MM.1S (cell line): ENCODE results near the gene GLIPR2.

ENCODE experiments used
- DNase-seq: peaks from one replicate; pipeline ENCODE4 v3.0.0-alpha.2; 2015
- H2AFZ ChIP-seq: fragments of 300-600 bp; sonication (generic); 2 replicates; pipeline ENCODE4 v1.6.0; 2016; ENCODE audit warnings: antibody characterized with exemption, low read length
- H3F3A ChIP-seq: fragments of 300-600 bp; sonication (generic); 2 replicates; pipeline ENCODE4 v1.6.1; 2016; ENCODE audit warnings: mild to moderate bottlenecking, antibody characterized with exemption, low read length, moderate library complexity, mixed read lengths; ENCODE audit not compliant: insufficient read depth
- H3K27ac ChIP-seq: fragments of 300-600 bp; sonication (generic); 2 replicates; pipeline ENCODE4 v1.5.1; 2016; ENCODE audit warnings: mild to moderate bottlenecking, low read length
- H3K27me3 ChIP-seq: fragments of 300-600 bp; sonication (generic); replicated peaks from 2 replicates; pipeline ENCODE4 v1.6.0; 2016; ENCODE audit warnings: low read length; ENCODE audit not compliant: insufficient read depth
- H3K36me3 ChIP-seq: fragments of 300-600 bp; sonication (generic); replicated peaks from 2 replicates; pipeline ENCODE4 v1.6.1; 2016; ENCODE audit warnings: mild to moderate bottlenecking, low read length, mixed read lengths; ENCODE audit not compliant: insufficient read depth
- H3K4me1 ChIP-seq: fragments of 300-600 bp; sonication (generic); 2 replicates; pipeline ENCODE4 v1.6.1; 2016; ENCODE audit warnings: low read length, mixed read lengths
- H3K4me2 ChIP-seq: fragments of 300-600 bp; sonication (generic); 2 replicates; pipeline ENCODE4 v1.6.0; 2016; ENCODE audit warnings: low read depth, low read length
- H3K4me3 ChIP-seq: fragments of 300-600 bp; sonication (generic); 2 replicates; pipeline ENCODE4 v1.5.1; 2016; ENCODE audit warnings: low read length, mixed read lengths
- H3K79me2 ChIP-seq: fragments of 300-600 bp; sonication (generic); 2 replicates; pipeline ENCODE4 v1.6.1; 2016; ENCODE audit warnings: mixed run types, low read length, mixed read lengths
- H3K9ac ChIP-seq: fragments of 300-600 bp; sonication (generic); 2 replicates; pipeline ENCODE4 v1.6.1; 2016; ENCODE audit warnings: low read length, mixed read lengths
- H3K9me2 ChIP-seq: fragments of 300-600 bp; sonication (generic); replicated peaks from 2 replicates; pipeline ENCODE4 v1.6.1; 2016; ENCODE audit warnings: mild to moderate bottlenecking, low read length, mixed read lengths; ENCODE audit not compliant: insufficient read depth
- H3K9me3 ChIP-seq: fragments of 300-600 bp; sonication (generic); replicated peaks from 2 replicates; pipeline ENCODE4 v1.6.1; 2016; ENCODE audit warnings: mild to moderate bottlenecking, low read length, mixed read lengths; ENCODE audit not compliant: insufficient read depth
- H4K20me1 ChIP-seq: fragments of 300-600 bp; sonication (generic); 2 replicates; pipeline ENCODE4 v1.6.1; 2016; ENCODE audit warnings: mild to moderate bottlenecking, low read length, moderate library complexity, mixed read lengths; ENCODE audit not compliant: insufficient read depth
- EZH2 ChIP-seq: fragments of 300-600 bp; sonication (generic); optimal IDR thresholded peaks from 2 replicates; pipeline ENCODE3; 2017; ENCODE audit warnings: low read depth, mild to moderate bottlenecking, antibody characterized with exemption, low read length, mixed read lengths
- EZH2phosphoT487 ChIP-seq: fragments of 300-600 bp; sonication (generic); IDR thresholded peaks from 2 replicates; pipeline ENCODE4 v1.6.1; 2018; ENCODE audit warnings: antibody characterized with exemption, low read length
- TF ChIP-seq, protein P1 (sequence below): fragments of 300-600 bp; sonication (generic); IDR thresholded peaks from 2 replicates; pipeline ENCODE4 v1.5.1; 2016; ENCODE audit warnings: antibody characterized with exemption, low read length, mixed read lengths

The GLIPR2 gene

DNA sequence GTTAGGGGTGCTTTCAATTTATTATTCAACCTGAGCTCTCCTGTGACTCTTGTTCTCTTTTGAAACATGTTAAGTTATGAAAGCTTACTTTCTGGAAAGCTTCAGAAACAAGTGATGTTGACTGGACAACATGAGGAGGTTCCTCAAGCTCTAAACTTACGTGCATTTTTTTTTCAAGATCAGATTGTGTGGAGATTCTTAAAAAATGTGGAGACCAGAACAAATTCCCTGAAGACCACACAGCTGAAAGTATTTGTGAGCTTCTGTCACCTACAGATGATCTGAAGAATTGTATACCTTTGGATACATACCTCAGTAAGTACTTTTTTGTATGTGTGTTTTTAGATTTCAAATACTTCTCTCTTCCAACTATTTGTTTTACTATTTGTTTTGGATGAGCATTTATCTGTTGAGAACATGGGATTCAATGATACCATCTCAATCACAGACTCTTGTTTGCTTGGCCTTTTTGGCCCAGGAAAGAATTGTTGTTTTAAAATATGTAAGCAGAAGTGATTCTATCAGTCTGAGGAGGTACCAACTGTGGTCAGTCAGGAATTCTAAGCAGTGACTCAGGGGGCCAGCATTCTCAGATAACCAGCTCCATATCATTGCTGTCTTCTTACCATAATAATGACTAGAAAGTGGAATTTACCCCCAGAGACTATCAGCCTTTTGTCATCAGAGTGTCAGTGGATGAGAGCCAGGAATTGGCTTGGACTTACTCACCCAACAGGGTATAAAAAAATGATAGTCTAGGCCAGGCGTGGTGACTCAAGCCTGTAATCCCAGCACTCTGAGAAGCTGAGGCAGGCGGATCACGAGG, 34.4 kb upstream of the GLIPR2 start:
- H3K9ac ChIP-seq, result no peak overlapping the region
- no peak overlapping the region for H2AFZ ChIP-seq
- H3K79me2 ChIP-seq, result no peaks in the 10 kb centered on the region
- H4K20me1 ChIP-seq, result no peaks in the 10 kb centered on the region
- H3K27me3 ChIP-seq, result no peaks in the 10 kb centered on the region
- 0 out of 2 replicates have a peak, but pooled peaks cover 3% of the 10 kb centered on the region for H3K4me1 ChIP-seq
- H3K9me3 ChIP-seq, result no peaks in the 10 kb centered on the region
- no peaks in the 10 kb centered on the region for H3K9me2 ChIP-seq
- TF ChIP-seq EZH2phosphoT487 (no peak), EZH2 (no peak)
- TF ChIP-seq, protein P1, sequence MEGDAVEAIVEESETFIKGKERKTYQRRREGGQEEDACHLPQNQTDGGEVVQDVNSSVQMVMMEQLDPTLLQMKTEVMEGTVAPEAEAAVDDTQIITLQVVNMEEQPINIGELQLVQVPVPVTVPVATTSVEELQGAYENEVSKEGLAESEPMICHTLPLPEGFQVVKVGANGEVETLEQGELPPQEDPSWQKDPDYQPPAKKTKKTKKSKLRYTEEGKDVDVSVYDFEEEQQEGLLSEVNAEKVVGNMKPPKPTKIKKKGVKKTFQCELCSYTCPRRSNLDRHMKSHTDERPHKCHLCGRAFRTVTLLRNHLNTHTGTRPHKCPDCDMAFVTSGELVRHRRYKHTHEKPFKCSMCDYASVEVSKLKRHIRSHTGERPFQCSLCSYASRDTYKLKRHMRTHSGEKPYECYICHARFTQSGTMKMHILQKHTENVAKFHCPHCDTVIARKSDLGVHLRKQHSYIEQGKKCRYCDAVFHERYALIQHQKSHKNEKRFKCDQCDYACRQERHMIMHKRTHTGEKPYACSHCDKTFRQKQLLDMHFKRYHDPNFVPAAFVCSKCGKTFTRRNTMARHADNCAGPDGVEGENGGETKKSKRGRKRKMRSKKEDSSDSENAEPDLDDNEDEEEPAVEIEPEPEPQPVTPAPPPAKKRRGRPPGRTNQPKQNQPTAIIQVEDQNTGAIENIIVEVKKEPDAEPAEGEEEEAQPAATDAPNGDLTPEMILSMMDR, result no peak
- H3K36me3 ChIP-seq, result no peaks in the 10 kb centered on the region
- H3K4me2 ChIP-seq, result no peak overlapping the region
- no peak for DNase-seq
- no peaks in the 10 kb centered on the region for H3F3A ChIP-seq
- no peak overlapping the region for H3K27ac ChIP-seq
- no peak overlapping the region for H3K4me3 ChIP-seq

DNA sequence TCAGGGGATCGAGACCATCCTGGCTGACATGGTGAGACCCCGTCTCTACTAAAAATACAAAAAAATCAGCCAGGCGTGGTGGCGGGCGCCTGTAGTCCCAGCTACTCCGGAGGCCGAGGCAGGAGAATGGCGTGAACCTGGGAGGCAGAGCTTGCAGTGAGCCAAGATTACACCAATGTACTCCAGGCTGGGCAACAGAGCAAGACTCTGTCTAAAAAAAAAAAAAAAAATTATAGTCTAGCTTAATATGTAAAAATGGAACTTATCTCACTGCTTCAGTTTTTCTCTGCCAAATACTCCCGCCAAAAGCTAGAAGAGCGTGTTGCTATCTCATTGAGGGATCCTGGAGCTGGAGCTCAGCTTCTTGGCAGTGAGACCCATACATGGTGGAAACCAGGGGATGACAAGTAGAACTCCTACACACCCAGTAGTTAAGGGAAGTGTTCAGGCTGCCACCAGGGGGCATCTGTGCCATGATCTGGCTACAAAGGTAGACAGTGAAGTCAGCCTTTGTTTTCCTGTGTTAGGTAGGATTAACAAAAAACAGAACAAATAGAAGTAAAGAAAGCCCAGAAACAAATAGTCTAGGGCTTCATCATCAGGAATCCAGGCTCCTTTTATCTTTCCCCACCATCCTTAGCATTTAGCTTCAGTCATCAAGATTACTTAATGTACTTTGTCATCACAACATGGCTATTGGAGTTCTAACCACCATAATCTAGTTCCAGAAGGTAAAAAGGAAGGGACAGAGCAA, 33.6 kb upstream of the GLIPR2 start:
- DNase-seq, result peak; percentile 88
- Histone ChIP-seq H3K36me3 (no peaks in the 10 kb centered on the region), H2AFZ (0 out of 2 replicates have a peak overlapping the region, but pooled peaks have one; percentile 35), H3K4me3 (no peak overlapping the region), H3K4me2 (no peak overlapping the region), H3K9me2 (no peaks in the 10 kb centered on the region), H3K27ac (no peak overlapping the region), H3K9ac (no peak overlapping the region), H3K27me3 (no peaks in the 10 kb centered on the region), H3F3A (no peaks in the 10 kb centered on the region), H3K9me3 (no peaks in the 10 kb centered on the region), H3K4me1 (0 out of 2 replicates have a peak, but pooled peaks cover 3% of the 10 kb centered on the region), H4K20me1 (no peaks in the 10 kb centered on the region), H3K79me2 (no peaks in the 10 kb centered on the region)
- TF ChIP-seq, protein P1, result peak; percentile 93
- no peak for TF ChIP-seq EZH2phosphoT487

DNA sequence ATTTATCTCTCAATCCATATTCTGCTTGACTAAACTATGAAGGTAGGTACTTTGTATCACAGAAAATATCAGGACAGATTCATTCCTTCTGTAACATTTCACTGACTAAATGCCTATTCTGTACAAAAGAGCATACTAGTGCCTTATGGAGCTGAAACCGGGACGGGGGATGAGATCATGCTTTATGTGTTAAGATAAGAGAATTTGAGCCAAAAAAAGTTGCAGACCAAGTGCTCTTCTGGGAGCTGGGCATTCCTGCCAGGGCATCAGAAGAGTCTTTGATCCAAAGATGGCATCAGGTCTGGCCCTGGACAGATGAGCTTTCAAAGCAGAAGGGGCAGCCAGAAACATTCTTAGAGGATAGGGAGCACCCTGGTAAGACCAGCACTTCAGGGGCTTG, 27.5 kb upstream of the GLIPR2 start:
- Histone ChIP-seq H3K4me1 (no peaks in the 10 kb centered on the region), H2AFZ (no peak overlapping the region), H3K27me3 (no peaks in the 10 kb centered on the region), H3K27ac (no peak overlapping the region), H4K20me1 (no peaks in the 10 kb centered on the region), H3K9me2 (no peaks in the 10 kb centered on the region), H3K9me3 (no peaks in the 10 kb centered on the region), H3K9ac (no peak overlapping the region), H3K36me3 (no peaks in the 10 kb centered on the region), H3K4me3 (no peak overlapping the region), H3F3A (no peaks in the 10 kb centered on the region), H3K79me2 (no peaks in the 10 kb centered on the region), H3K4me2 (no peak overlapping the region)
- no peak for DNase-seq
- no peak for TF ChIP-seq EZH2phosphoT487
- TF ChIP-seq EZH2, result no peak
- TF ChIP-seq, protein P1, result no peak
